IPS-15b (cell line): ENCODE data around the gene SNAP29.
"Not testable (repeated sequence)": the region's sequence is repeated elsewhere in the genome, so short reads cannot be mapped to it uniquely, and the experiment has no call there.

Experiments used
- H3K27me3 ChIP-seq: one replicate; pipeline ENCODE4 v1.6.1; 2013; ENCODE audit warnings: low read length; ENCODE audit not compliant: control insufficient read depth, insufficient read depth
- H3K36me3 ChIP-seq: one replicate; pipeline ENCODE4 v1.6.1; 2013; ENCODE audit warnings: low read length; ENCODE audit not compliant: control insufficient read depth, insufficient read depth
- H3K4me1 ChIP-seq: one replicate; pipeline ENCODE4 v1.6.1; 2013; ENCODE audit warnings: mild to moderate bottlenecking, low read length; ENCODE audit not compliant: control insufficient read depth, insufficient read depth
- H3K4me3 ChIP-seq: one replicate; pipeline ENCODE4 v1.5.1; 2013; ENCODE audit warnings: low read depth, low read length
- H3K9ac ChIP-seq: one replicate; pipeline ENCODE4 v1.6.1; 2013; ENCODE audit warnings: low read depth, mild to moderate bottlenecking, low read length
- H3K9me3 ChIP-seq: one replicate; pipeline ENCODE4 v1.6.1; 2013; ENCODE audit warnings: mild to moderate bottlenecking, low read length; ENCODE audit not compliant: control insufficient read depth, insufficient read depth

The SNAP29 gene

DNA sequence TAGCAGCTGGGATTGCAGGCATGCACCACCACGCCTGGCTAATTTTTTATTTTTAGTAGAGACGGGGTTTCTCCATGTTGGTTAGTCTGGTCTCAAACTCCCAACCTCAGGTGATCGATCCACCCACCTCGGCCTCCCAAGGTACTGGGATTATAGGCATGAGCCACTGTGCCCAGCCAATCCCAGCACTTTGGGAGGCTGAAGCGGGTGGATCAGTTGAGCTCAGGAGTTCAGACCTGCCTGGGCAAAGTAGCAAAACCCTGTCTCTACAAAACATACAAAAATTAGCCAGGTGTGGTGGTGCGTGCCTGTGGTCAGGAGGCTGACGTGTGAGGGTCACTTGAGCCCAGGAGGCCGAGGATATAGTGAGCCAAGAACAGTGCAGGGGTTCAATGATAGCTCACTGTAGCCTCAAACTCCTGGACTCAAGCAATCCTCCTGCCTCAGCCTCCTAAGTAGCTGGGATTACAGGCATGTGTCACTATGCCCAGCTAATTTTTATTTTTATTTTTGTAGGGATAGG, 37.0 kb upstream of the SNAP29 start:
- H3K4me3 ChIP-seq, H3K4me1 ChIP-seq, H3K9me3 ChIP-seq, H3K27me3 ChIP-seq, H3K9ac ChIP-seq, H3K36me3 ChIP-seq: not testable (repeated sequence)

DNA sequence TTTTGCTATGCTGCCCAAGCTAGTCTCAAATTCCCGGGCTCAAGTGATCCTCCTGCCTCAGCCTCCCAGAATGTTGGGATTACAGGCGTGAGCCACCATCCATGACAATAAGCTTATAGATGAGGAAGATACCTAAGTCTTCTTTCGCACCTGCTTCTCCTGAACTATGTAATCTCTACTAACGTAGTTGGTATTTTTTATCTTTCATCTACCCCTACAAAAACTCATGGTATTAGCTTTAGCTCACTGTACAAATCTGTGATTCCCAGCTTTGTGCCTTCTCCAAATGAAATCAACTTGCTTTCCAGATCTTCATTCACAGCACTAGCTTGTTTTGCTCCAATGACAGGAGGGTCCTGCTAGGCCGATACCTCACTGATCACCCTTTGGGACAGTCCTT, 36.6 kb upstream of the SNAP29 start:
- H3K9ac ChIP-seq: no peak overlapping the region
- no peak overlapping the region for H3K4me3 ChIP-seq
- H3K27me3 ChIP-seq: no peaks in the 10 kb centered on the region
- H3K9me3 ChIP-seq: no peaks in the 10 kb centered on the region
- no peaks in the 10 kb centered on the region for H3K4me1 ChIP-seq
- H3K36me3 ChIP-seq: peaks cover 2% of the 10 kb centered on the region

GRCh38 chr22:20823264-20823663, 35.5 kb upstream of the SNAP29 start:
- H3K27me3 ChIP-seq: no peaks in the 10 kb centered on the region
- H3K4me3 ChIP-seq: no peak overlapping the region
- H3K4me1 ChIP-seq: no peaks in the 10 kb centered on the region
- peaks cover 2% of the 10 kb centered on the region for H3K36me3 ChIP-seq
- no peaks in the 10 kb centered on the region for H3K9me3 ChIP-seq
- H3K9ac ChIP-seq: no peak overlapping the region

GRCh38 chr22:20825216-20825615, 33.6 kb upstream of the SNAP29 start:
- H3K4me1 ChIP-seq, H3K9me3 ChIP-seq, H3K4me3 ChIP-seq, H3K36me3 ChIP-seq, H3K9ac ChIP-seq, H3K27me3 ChIP-seq: not testable (repeated sequence)

GRCh38 chr22:20825624-20826023, 33.2 kb upstream of the SNAP29 start:
- H3K27me3 ChIP-seq: no peaks in the 10 kb centered on the region
- no peaks in the 10 kb centered on the region for H3K36me3 ChIP-seq
- H3K4me3 ChIP-seq: no peak overlapping the region
- no peaks in the 10 kb centered on the region for H3K4me1 ChIP-seq
- H3K9me3 ChIP-seq: no peaks in the 10 kb centered on the region
- no peak overlapping the region for H3K9ac ChIP-seq

- not testable (repeated sequence) for H3K9ac ChIP-seq, H3K4me1 ChIP-seq, H3K27me3 ChIP-seq, H3K9me3 ChIP-seq, H3K4me3 ChIP-seq, H3K36me3 ChIP-seq
These were observed 32.2 kb upstream of the SNAP29 start for GRCh38 chr22:20826373-20827152.

DNA sequence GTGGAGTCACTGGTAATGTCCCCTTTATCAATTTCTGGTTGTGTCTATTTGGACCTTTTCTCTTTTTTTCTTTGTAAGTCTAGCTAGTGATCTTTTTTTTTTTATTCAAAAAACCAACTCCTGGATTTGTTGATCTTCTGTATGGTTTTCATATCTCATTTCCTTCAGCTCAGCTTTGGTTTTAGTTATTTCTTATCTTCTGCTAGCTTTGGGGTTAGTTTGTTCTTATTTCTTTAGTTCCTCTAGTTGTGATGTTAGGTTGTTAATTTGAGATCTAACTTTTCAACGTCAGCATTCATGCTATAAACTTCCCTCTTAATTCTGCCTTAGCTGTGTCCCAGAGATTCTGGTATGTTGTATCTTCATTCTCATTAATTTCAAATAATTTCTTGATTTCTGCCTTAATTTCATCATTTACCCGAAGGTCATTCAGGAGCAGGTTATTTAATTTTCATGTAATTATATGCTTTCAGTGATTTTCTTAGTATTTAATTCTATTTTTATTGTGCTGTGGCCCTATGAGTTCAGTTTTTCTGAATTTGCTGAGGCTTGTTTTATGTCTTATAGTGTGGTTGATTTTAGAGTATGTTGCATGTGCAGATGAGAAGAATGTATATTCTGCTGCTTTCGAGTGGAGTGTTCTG, 29.2 kb upstream of the SNAP29 start:
- H3K4me1 ChIP-seq: no peaks in the 10 kb centered on the region
- no peak overlapping the region for H3K4me3 ChIP-seq
- no peaks in the 10 kb centered on the region for H3K9me3 ChIP-seq
- no peaks in the 10 kb centered on the region for H3K27me3 ChIP-seq
- H3K9ac ChIP-seq: no peak overlapping the region
- H3K36me3 ChIP-seq: no peaks in the 10 kb centered on the region

DNA sequence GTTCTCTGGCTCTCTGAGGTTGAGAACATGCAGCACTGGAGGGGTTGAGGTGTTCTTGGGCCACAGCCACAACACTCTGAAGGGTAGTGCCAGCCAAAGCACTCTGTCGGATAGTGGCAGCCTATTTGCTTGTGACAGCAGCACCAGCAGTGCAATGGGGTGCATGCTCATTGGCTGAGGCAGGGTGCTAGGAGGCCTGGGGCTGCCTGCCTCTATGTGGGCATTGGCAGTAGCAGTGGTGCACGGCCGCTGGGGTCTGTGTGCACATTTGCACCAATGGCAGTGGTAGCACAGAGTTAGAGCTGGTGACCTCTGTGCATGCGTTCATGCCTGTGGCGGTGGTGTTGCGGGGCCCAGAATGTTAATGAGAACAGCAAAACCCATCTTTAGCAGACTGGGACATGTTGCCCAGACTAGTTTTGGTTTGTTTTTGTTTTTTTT, 25.6 kb upstream of the SNAP29 start:
- H3K27me3 ChIP-seq: no peaks in the 10 kb centered on the region
- no peaks in the 10 kb centered on the region for H3K4me1 ChIP-seq
- H3K36me3 ChIP-seq: no peaks in the 10 kb centered on the region
- H3K9ac ChIP-seq: no peak overlapping the region
- no peaks in the 10 kb centered on the region for H3K9me3 ChIP-seq
- H3K4me3 ChIP-seq: no peak overlapping the region

DNA sequence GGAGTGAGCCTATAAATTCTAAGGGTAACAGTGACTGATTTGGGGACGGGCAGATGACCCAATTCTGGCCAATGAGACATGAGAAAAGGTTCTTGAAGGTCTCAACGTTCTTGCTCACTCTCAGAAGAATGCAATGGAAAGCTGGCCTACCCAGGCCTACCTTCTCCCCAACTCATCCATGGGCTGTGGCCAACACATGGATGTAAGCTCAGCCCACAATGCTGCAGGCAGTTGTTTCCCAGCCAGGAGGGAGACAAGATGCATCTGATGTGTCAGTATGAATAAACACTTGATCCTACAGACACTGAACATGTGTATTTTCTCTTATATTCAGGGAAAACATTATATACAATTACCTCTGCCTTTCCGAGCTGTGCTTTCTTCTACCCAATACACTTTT, 24.6 kb upstream of the SNAP29 start:
- H3K9me3 ChIP-seq: no peaks in the 10 kb centered on the region
- no peaks in the 10 kb centered on the region for H3K27me3 ChIP-seq
- H3K4me3 ChIP-seq: no peak overlapping the region
- H3K36me3 ChIP-seq: no peaks in the 10 kb centered on the region
- no peak overlapping the region for H3K9ac ChIP-seq
- no peaks in the 10 kb centered on the region for H3K4me1 ChIP-seq

- Histone ChIP-seq H3K9ac (no peak overlapping the region), H3K27me3 (no peaks in the 10 kb centered on the region), H3K36me3 (no peaks in the 10 kb centered on the region), H3K4me3 (no peak overlapping the region), H3K9me3 (no peaks in the 10 kb centered on the region), H3K4me1 (no peaks in the 10 kb centered on the region)
These were observed 24.1 kb upstream of the SNAP29 start for GRCh38 chr22:20834725-20835124.

- no peak overlapping the region for H3K4me3 ChIP-seq
- no peaks in the 10 kb centered on the region for H3K4me1 ChIP-seq
- no peaks in the 10 kb centered on the region for H3K9me3 ChIP-seq
- H3K27me3 ChIP-seq: no peaks in the 10 kb centered on the region
- no peak overlapping the region for H3K9ac ChIP-seq
- no peaks in the 10 kb centered on the region for H3K36me3 ChIP-seq
These were observed 21.6 kb upstream of the SNAP29 start for GRCh38 chr22:20836987-20837823.
